ENCODE measurements around the gene INO80B. TPM values are rescaled to one million over a fixed set of nuclear protein-coding genes. Genes with fewer than 3 reads are reported as not detected.

Gene INO80B
- total RNA-seq, 1 donor from 2014 or later, result 8.7 TPM

DNA sequence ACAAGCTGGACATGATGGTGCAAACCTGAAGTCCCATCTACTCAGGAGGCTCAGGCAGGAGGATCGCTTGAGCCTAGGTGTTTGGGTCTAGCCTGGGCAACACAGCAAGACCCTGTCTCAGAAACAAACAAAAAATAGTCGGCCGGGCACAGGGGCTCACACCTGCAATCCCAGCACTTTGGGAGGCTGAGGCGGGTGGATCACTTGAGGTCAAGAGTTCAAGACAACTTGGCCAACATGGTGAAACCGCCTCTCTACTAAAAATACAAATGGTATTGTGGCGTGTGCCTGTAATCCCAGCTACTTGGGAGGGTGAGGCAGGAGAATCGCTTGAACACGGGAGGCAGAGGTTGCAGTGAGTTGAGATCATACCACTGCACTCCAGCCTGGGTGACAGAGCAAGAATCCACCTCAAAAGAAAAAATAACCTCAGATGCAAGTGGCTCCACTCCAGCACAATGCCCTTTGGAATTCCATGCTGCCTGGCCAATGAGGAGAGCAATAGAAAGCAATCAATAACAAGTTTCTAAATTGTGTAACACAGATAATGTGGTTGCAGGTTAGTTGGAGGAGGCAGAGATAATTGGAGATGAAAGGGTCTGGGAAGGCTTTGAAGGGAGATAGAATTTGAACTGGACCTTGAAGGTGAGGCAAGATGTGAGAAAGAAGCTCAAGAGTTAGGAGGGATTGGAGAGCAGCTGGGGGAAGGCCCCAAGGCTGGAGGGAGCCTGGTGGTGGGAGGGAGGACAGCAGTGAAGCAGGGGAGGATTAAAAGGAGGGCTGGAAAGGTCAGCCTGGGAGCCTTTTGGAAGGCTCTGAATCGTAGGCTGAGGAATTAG is 34.0 kb downstream of the INO80B start:
- Histone ChIP-seq H3K27me3 (no peaks in the 10 kb centered on the region), H3F3A (ENCODE audit: low read depth) (no peaks in the 10 kb centered on the region), H2AFZ (replicated peaks) (no peak overlapping the region), H3K79me2 (ENCODE audit: low read depth) (peaks cover 6% of the 10 kb centered on the region), H3K27ac (no peak overlapping the region), H3K4me1 (no peaks in the 10 kb centered on the region), H3K9me3 (ENCODE audit: low read depth) (no peaks in the 10 kb centered on the region), H3K4me2 (no peak overlapping the region), H3K4me3 (no peak overlapping the region), H4K20me1 (ENCODE audit: low read depth) (peaks cover 4% of the 10 kb centered on the region), H3K9ac (no peak overlapping the region), H3K36me3 (no peaks in the 10 kb centered on the region)
- H3K4me1 Mint-ChIP-seq, result no peaks in the 10 kb centered on the region
- peaks cover 28% of the 10 kb centered on the region for H3K36me3 Mint-ChIP-seq
- no peaks in the 10 kb centered on the region for H3K27me3 Mint-ChIP-seq (ENCODE audit: insufficient read depth, low read depth)
- H3K9me3 Mint-ChIP-seq, result no peaks in the 10 kb centered on the region
- no peak overlapping the region for H3K4me3 Mint-ChIP-seq
- H3K27ac Mint-ChIP-seq, result no peak overlapping the region
- TF ChIP-seq EZH2 (IDR thresholded peaks at IDR 0.05), result no peak
- TF ChIP-seq, protein P1, sequence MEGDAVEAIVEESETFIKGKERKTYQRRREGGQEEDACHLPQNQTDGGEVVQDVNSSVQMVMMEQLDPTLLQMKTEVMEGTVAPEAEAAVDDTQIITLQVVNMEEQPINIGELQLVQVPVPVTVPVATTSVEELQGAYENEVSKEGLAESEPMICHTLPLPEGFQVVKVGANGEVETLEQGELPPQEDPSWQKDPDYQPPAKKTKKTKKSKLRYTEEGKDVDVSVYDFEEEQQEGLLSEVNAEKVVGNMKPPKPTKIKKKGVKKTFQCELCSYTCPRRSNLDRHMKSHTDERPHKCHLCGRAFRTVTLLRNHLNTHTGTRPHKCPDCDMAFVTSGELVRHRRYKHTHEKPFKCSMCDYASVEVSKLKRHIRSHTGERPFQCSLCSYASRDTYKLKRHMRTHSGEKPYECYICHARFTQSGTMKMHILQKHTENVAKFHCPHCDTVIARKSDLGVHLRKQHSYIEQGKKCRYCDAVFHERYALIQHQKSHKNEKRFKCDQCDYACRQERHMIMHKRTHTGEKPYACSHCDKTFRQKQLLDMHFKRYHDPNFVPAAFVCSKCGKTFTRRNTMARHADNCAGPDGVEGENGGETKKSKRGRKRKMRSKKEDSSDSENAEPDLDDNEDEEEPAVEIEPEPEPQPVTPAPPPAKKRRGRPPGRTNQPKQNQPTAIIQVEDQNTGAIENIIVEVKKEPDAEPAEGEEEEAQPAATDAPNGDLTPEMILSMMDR (IDR thresholded peaks at IDR 0.05), result no peak
- TF ChIP-seq EZH2phosphoT487 (IDR thresholded peaks at IDR 0.05), result no peak
- no peak for DNase-seq (ENCODE audit: low spot score)

GRCh38 chr2:74489906-74490305 is 35.0 kb downstream of the INO80B start:
- Histone ChIP-seq H3K27me3 (peaks cover 9% of the 10 kb centered on the region), H3K4me3 (no peak overlapping the region), H3K27ac (no peak overlapping the region), H3K4me2 (no peak overlapping the region), H3K4me1 (no peaks in the 10 kb centered on the region), H4K20me1 (ENCODE audit: low read depth) (peaks cover 4% of the 10 kb centered on the region), H2AFZ (replicated peaks) (no peak overlapping the region), H3F3A (ENCODE audit: low read depth) (no peaks in the 10 kb centered on the region), H3K9ac (no peak overlapping the region), H3K79me2 (ENCODE audit: low read depth) (no peaks in the 10 kb centered on the region), H3K9me3 (ENCODE audit: low read depth) (no peaks in the 10 kb centered on the region), H3K36me3 (no peaks in the 10 kb centered on the region)
- Mint-ChIP-seq H3K27ac (no peak overlapping the region), H3K36me3 (peaks cover 28% of the 10 kb centered on the region), H3K4me1 (no peaks in the 10 kb centered on the region), H3K9me3 (no peaks in the 10 kb centered on the region), H3K27me3 (ENCODE audit: insufficient read depth, low read depth) (no peaks in the 10 kb centered on the region), H3K4me3 (no peak overlapping the region)
- TF ChIP-seq EZH2 (IDR thresholded peaks at IDR 0.05), result no peak
- TF ChIP-seq EZH2phosphoT487 (IDR thresholded peaks at IDR 0.05), result no peak
- TF ChIP-seq, protein P1 (IDR thresholded peaks at IDR 0.05), result no peak
- no peak for DNase-seq (ENCODE audit: low spot score)

GRCh38 chr2:74491648-74492544 is 37.0 kb downstream of the INO80B start:
- Histone ChIP-seq H3K4me2 (no peak overlapping the region), H3K36me3 (no peaks in the 10 kb centered on the region), H3K79me2 (ENCODE audit: low read depth) (no peaks in the 10 kb centered on the region), H3K9me3 (ENCODE audit: low read depth) (no peaks in the 10 kb centered on the region), H2AFZ (replicated peaks) (no peak overlapping the region), H3K27me3 (peaks cover 29% of the 10 kb centered on the region), H3K4me1 (no peaks in the 10 kb centered on the region), H3K27ac (no peak overlapping the region), H3K4me3 (no peak overlapping the region), H4K20me1 (ENCODE audit: low read depth) (peaks cover 4% of the 10 kb centered on the region), H3F3A (ENCODE audit: low read depth) (no peaks in the 10 kb centered on the region), H3K9ac (no peak overlapping the region)
- DNase-seq (ENCODE audit: low spot score), result no peak
- Mint-ChIP-seq H3K27ac (no peak overlapping the region), H3K9me3 (no peaks in the 10 kb centered on the region), H3K27me3 (ENCODE audit: insufficient read depth, low read depth) (peaks cover 13% of the 10 kb centered on the region), H3K4me1 (no peaks in the 10 kb centered on the region), H3K36me3 (peaks cover 22% of the 10 kb centered on the region), H3K4me3 (no peak overlapping the region)
- TF ChIP-seq, protein P1 (IDR thresholded peaks at IDR 0.05), result no peak
- no peak for TF ChIP-seq EZH2phosphoT487 (IDR thresholded peaks at IDR 0.05)
- no peak for TF ChIP-seq EZH2 (IDR thresholded peaks at IDR 0.05)

All from neural progenitor cell (in vitro differentiated cells).